Endodermal cell (in vitro differentiated cells): ENCODE results near the gene MARCHF10. TPM values are rescaled to one million over a fixed set of nuclear protein-coding genes. Genes with fewer than 3 reads are reported as not detected.

Source experiments
- DNase-seq: peaks from one replicate; pipeline ENCODE4 v3.0.0-alpha.2; 2017
- H3K27ac ChIP-seq: 2 replicates; pipeline ENCODE4 v1.5.1; 2013; ENCODE audit warnings: mild to moderate bottlenecking, low read depth, low read length, moderate library complexity
- H3K27me3 ChIP-seq: 2 replicates; pipeline ENCODE4 v1.6.1; 2013; ENCODE audit warnings: mild to moderate bottlenecking, low read length, moderate library complexity; ENCODE audit not compliant: insufficient read depth, control insufficient read depth, poor library complexity, severe bottlenecking
- H3K36me3 ChIP-seq: 2 replicates; pipeline ENCODE4 v1.7.0; 2013; ENCODE audit warnings: mild to moderate bottlenecking, low read length, moderate library complexity; ENCODE audit not compliant: control insufficient read depth, insufficient read depth
- H3K4me1 ChIP-seq: one replicate; pipeline ENCODE4 v1.7.0; 2013; ENCODE audit warnings: low read length; ENCODE audit not compliant: control insufficient read depth, insufficient read depth
- H3K4me3 ChIP-seq: 2 replicates; pipeline ENCODE4 v1.5.1; 2013; ENCODE audit warnings: mild to moderate bottlenecking, low read length, moderate library complexity
- H3K9ac ChIP-seq: 2 replicates; pipeline ENCODE4 v1.6.1; 2013; ENCODE audit warnings: mild to moderate bottlenecking, low read length, moderate library complexity; ENCODE audit not compliant: poor library complexity, severe bottlenecking; ENCODE audit errors: extremely low read depth
- H3K9me3 ChIP-seq: 2 replicates; pipeline ENCODE4 v1.6.1; 2013; ENCODE audit warnings: mild to moderate bottlenecking, low read length, moderate library complexity; ENCODE audit not compliant: control insufficient read depth
- H3K27ac Mint-ChIP-seq: 2 replicates; pipeline ENCODE4 v1.8.0; 2020; ENCODE audit warnings: mixed read lengths
- H3K27me3 Mint-ChIP-seq: 2 replicates; pipeline ENCODE4 v1.8.0; 2021; ENCODE audit warnings: mild to moderate bottlenecking, mixed read lengths; ENCODE audit not compliant: insufficient read depth
- H3K36me3 Mint-ChIP-seq: 2 replicates; pipeline ENCODE4 v1.8.0; 2020; ENCODE audit warnings: low read depth, mixed read lengths
- H3K4me1 Mint-ChIP-seq: 2 replicates; pipeline ENCODE4 v1.8.0; 2020; ENCODE audit warnings: mixed read lengths
- H3K4me3 Mint-ChIP-seq: 2 replicates; pipeline ENCODE4 v1.8.0; 2020; ENCODE audit warnings: mild to moderate bottlenecking, moderate library complexity, mixed read lengths
- H3K9me3 Mint-ChIP-seq: 2 replicates; pipeline ENCODE4 v1.8.0; 2020; ENCODE audit warnings: mild to moderate bottlenecking, mixed read lengths
- WGBS, 2 experiments: methylation state at CpG; one replicate each; pipeline versions ENCODE4 v1.1.5 to v1.1.7; 2013; ENCODE audit warnings: missing lambda C conversion rate in 2 of 2, mixed read lengths in 1 of 2; ENCODE audit not compliant: insufficient coverage in 1 of 2, insufficient read length in 1 of 2; 5-methylcytosine and 5-hydroxymethylcytosine counted together
- total RNA-seq, 2 donors: library from RNA; stranded (reverse); fragmentation: NEBNext Ultra II Directional in 1 of 2; extraction: Animal tissue kit (Norgen Biotek cat#: 25700) in 1 of 2; gene quantifications; 2 replicates in 1 of 2; 3 replicates in 1 of 2; pipeline ENCODE4 v1.2.1, GENCODE V29; 2021
- TF ChIP-seq, protein P1 (sequence below): fragments of 200-600 bp; sonication (generic); conservative IDR thresholded peaks from 2 replicates; pipeline ENCODE4 v1.5.0; 2021; ENCODE audit warnings: antibody characterized with exemption, mild to moderate bottlenecking

Gene MARCHF10
- total RNA-seq, 2 donors from 2014 or later = 0.57 to 1.7 TPM

DNA sequence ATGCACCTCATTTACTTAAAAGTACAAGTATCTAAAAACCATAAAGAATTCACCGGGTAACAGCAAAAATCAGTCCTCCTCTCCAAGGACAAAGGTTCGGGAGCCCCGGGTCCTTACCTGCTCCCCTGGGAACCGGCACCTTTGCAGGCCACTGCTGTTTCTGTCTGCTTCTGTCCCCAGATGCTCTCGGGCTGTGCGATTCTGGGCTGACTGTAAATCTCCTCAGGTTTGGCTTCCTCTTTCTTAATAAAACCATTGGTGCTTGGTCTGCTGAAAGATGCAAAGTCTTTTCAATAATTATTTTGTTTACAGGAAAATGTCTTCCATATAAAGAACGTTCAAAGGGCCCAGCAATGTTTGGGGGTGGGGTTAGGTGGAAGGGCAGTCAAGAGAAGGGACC lies 63.9 kb downstream of the MARCHF10 start:
- H3K9me3 ChIP-seq = no peaks in the 10 kb centered on the region
- H3K4me1 ChIP-seq = no peaks in the 10 kb centered on the region
- no peaks in the 10 kb centered on the region for H3K36me3 Mint-ChIP-seq
- no peaks in the 10 kb centered on the region for H3K27me3 Mint-ChIP-seq
- H3K4me3 ChIP-seq = no peak overlapping the region
- no peaks in the 10 kb centered on the region for H3K36me3 ChIP-seq
- no peak overlapping the region for H3K27ac ChIP-seq
- H3K9ac ChIP-seq = no peak overlapping the region
- TF ChIP-seq, protein P1, sequence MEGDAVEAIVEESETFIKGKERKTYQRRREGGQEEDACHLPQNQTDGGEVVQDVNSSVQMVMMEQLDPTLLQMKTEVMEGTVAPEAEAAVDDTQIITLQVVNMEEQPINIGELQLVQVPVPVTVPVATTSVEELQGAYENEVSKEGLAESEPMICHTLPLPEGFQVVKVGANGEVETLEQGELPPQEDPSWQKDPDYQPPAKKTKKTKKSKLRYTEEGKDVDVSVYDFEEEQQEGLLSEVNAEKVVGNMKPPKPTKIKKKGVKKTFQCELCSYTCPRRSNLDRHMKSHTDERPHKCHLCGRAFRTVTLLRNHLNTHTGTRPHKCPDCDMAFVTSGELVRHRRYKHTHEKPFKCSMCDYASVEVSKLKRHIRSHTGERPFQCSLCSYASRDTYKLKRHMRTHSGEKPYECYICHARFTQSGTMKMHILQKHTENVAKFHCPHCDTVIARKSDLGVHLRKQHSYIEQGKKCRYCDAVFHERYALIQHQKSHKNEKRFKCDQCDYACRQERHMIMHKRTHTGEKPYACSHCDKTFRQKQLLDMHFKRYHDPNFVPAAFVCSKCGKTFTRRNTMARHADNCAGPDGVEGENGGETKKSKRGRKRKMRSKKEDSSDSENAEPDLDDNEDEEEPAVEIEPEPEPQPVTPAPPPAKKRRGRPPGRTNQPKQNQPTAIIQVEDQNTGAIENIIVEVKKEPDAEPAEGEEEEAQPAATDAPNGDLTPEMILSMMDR = no peak
- H3K27me3 ChIP-seq = no peaks in the 10 kb centered on the region
- no peak overlapping the region for H3K4me3 Mint-ChIP-seq
- 92 to 100% methylated on average over 1 to 7 of the region's 7 CpGs for WGBS, 2 experiments
- H3K4me1 Mint-ChIP-seq = peaks cover 4% of the 10 kb centered on the region
- H3K27ac Mint-ChIP-seq = no peak overlapping the region
- no peaks in the 10 kb centered on the region for H3K9me3 Mint-ChIP-seq
- no peak for DNase-seq

DNA sequence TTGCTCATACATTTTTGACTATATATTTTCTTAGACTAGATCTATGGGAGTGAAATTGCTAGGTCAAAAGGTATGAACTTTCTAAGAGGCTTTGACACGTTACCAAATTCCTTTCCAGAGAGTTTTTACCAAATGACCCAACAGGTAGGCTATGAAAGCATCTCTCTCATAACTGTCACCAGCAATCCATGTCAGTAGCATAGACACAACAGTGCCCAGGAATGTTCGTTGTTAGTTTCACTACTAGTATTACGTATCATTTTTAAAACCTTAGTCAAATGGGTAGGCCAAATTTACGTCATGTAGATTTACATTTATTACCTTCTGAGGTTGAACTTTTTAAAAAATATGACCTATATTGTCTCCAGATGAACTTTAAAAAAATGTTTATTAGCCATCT lies 66.8 kb downstream of the MARCHF10 start:
- no peak overlapping the region for H3K4me3 Mint-ChIP-seq
- H3K27me3 Mint-ChIP-seq = no peaks in the 10 kb centered on the region
- Histone ChIP-seq H3K27me3 (no peaks in the 10 kb centered on the region), H3K9me3 (no peaks in the 10 kb centered on the region), H3K9ac (no peak overlapping the region), H3K4me1 (no peaks in the 10 kb centered on the region), H3K27ac (no peak overlapping the region), H3K4me3 (no peak overlapping the region), H3K36me3 (no peaks in the 10 kb centered on the region)
- no peak for DNase-seq
- H3K36me3 Mint-ChIP-seq = no peaks in the 10 kb centered on the region
- WGBS, 2 experiments = 90 to 95% methylated on average over 4 of the region's 4 CpGs
- TF ChIP-seq, protein P1 = no peak
- H3K4me1 Mint-ChIP-seq = peaks cover 4% of the 10 kb centered on the region
- H3K27ac Mint-ChIP-seq = no peak overlapping the region
- no peaks in the 10 kb centered on the region for H3K9me3 Mint-ChIP-seq

DNA sequence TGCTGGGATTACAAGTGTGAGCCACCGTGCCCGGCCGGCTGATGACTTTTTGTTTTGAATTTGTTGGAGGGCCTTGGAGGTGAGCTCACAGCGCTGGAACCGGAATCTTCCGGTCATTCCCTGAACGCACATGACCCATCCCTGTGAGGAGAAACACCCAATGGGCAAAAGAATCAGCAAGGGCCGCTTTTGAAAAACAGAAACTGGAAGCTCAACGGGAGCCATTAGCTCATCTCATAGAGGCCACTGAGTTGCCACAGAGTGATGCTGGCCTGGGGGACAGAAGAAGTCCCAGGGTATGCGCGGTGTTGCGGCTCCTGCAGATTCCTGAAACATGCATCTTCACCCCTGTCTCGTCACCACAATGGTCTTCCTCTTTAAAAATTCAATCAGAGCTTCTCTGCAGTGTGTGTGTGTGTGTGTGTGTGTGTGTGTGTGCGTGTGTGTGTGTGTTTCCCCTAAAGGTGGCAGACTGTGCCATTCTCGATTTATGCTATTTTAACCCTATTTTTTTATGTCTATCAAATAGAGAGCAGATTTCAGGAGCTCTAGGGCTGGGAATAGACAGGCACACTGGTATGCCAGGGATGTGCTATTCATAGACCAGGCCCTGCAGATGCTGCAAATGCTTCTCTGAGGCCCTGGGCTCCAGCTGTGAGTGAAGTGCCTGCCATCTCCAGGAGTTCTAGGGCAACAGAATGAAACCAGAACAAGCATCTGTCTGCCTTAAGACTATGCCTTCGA lies 68.3 kb downstream of the MARCHF10 start:
- Mint-ChIP-seq H3K9me3 (no peaks in the 10 kb centered on the region), H3K4me1 (no peaks in the 10 kb centered on the region), H3K4me3 (no peak overlapping the region), H3K27me3 (no peaks in the 10 kb centered on the region), H3K36me3 (no peaks in the 10 kb centered on the region), H3K27ac (no peak overlapping the region)
- Histone ChIP-seq H3K9ac (no peak overlapping the region), H3K4me1 (no peaks in the 10 kb centered on the region), H3K4me3 (no peak overlapping the region), H3K27ac (no peak overlapping the region), H3K36me3 (no peaks in the 10 kb centered on the region), H3K9me3 (no peaks in the 10 kb centered on the region), H3K27me3 (no peaks in the 10 kb centered on the region)
- DNase-seq = peak; percentile 88
- TF ChIP-seq, protein P1 = no peak
- WGBS, 2 experiments = 90 to 92% methylated on average over 11 to 14 of the region's 16 CpGs
